Measurements from ENCODE around the gene MYCN.

MYCN gene

GRCh38 chr2:15992457-15993231, 52.3 kb downstream of the MYCN start:
- DNase-seq, result no peak

DNA sequence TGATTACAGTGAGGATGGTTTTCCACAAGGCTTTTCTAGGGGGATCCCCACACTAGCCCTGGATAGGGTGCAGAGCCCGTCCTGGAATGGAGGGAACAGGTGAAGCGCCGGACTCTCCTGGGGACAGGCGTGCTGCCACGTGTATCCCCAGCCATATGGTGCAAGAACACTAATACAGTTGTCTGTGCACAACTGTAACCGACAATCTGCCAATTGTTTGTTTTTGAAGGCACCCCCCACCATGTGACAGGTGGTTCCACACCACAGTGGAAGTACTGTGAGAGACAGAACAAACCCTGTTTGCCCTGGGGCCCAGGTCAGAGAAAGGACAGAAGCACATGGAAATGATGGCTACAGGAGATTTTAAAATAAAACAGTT, 52.9 kb downstream of the MYCN start:
- no peak for DNase-seq

DNA sequence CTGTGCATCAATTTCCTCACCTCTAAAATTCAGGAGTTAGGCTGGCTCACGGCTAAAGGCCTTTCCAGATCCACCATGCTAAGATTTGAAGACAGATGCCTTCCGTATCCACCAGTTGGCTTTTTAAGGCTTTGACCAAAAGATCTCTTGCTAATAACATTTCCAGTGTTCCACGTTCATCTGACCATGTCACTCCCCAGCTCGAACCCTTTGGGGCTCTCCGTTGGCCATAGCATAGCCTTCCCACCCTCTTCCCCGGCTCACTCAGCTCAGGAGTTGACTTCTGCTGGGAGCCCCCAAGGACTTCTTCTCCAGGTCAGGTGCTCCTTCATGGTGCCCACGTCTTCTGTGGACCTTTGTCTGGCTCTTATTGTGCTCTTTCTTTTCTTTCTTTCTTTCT, 53.3 kb downstream of the MYCN start:
- no peak for DNase-seq

DNA sequence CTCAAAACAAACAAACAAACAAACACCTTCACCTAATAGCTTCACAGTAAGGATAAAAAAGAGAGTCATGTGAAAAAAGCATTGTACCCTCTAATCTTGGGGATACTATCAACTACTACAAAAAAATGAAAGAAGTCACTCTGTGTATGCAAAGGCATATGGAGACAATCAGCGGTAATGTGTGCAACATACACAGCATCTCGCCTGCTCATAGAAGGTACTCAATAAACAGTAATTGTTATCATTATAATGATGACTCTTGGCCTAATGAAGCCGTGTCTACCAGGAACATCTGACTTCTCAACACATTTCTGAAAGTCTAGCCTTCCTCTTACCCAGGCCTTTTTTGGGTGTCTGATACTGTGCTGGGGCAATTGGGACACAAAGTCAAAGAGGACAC, 55.3 kb downstream of the MYCN start:
- no peak for DNase-seq
